ENCODE results near the gene CFAP299. TPM values are rescaled to one million over a fixed set of nuclear protein-coding genes. Genes with fewer than 3 reads are reported as not detected.
"Not testable (repeated sequence)": the region's sequence is repeated elsewhere in the genome, so short reads cannot be mapped to it uniquely, and the experiment has no call there.

Gene CFAP299
- total RNA-seq, 1 experiment from 2014 or later, result not detected

GRCh38 chr4:80340036-80340435 is 4.5 kb downstream of the CFAP299 start:
- Histone ChIP-seq H3K79me2 (ENCODE audit: insufficient read depth, low read length) (no peaks in the 10 kb centered on the region), H3K9me3 (ENCODE audit: control insufficient read depth in 1 of 2, insufficient read depth in 1 of 2, low read depth in 1 of 2, low read length in 2 of 2) (no peaks in the 10 kb centered on the region), H3K9ac (ENCODE audit: low read length) (no peak overlapping the region), H4K20me1 (ENCODE audit: insufficient read depth) (no peaks in the 10 kb centered on the region), H3K27me3 (ENCODE audit: insufficient read depth, low read length) (peaks cover 13% of the 10 kb centered on the region; the same call in 1 of the 2 replicates), H3K9me2 (ENCODE audit: insufficient read depth) (no peaks in the 10 kb centered on the region), H2AFZ (ENCODE audit: low read depth, low read length, poor library complexity, severe bottlenecking) (no peak overlapping the region), H3K27ac (ENCODE audit: low read depth, low read length) (no peak overlapping the region), H3K36me3 (ENCODE audit: control insufficient read depth in 1 of 2, insufficient read depth in 2 of 2, low read length in 2 of 2) (no peaks in the 10 kb centered on the region), H3K4me3 (replicated peaks in 1 of 2; ENCODE audit: low read depth in 1 of 2, low read length in 2 of 2) (no peak overlapping the region), H3K4me2 (ENCODE audit: low read length) (no peak overlapping the region), H3K4me1 (ENCODE audit: control insufficient read depth in 1 of 2, insufficient read depth in 2 of 2, low read length in 2 of 2) (peaks cover 0 to 14% of the 10 kb centered on the region in 2 experiments; a peak in 1 of 4 replicates)
- no peak for TF ChIP-seq ELF1 (IDR thresholded peaks at IDR 0.05; ENCODE audit: borderline replicate concordance, low read depth)
- TF ChIP-seq, protein P1, sequence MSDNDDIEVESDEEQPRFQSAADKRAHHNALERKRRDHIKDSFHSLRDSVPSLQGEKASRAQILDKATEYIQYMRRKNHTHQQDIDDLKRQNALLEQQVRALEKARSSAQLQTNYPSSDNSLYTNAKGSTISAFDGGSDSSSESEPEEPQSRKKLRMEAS (IDR thresholded peaks at IDR 0.05), result no peak
- intact Hi-C loops (cut with micrococcal nuclease), result no loop called here
- DNase-seq (ENCODE audit: low read depth, low spot score) (no peak), ATAC-seq (no peak)
- no TSS peak for BruUV-seq (replicated peaks)
- ChIA-PET POLR2A (no interaction called here), RAD21 (ENCODE audit: low non-redundant PET in 1 of 2, low total read pairs in 2 of 2, uncharacterized antibody in 2 of 2, unreplicated experiment in 2 of 2) (no interaction called here), CTCF (no interaction called here)

DNA sequence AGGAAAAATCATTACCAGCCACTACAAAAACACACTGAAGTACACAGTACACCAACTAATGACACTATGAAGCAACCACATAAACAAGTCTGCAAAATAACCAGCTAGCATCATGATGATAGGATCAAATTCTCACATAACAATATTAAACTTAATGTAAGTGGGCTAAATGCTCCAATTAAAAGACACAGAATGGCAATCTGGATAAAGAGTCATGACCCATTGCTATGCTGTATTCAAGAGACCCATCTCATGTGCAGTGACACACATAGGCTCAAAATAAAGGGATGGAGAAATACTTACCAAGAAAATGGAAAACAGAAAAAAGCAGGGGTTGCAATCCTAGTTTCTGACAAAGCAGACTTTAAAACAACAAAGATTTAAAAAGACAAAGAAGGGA is 7.2 kb downstream of the CFAP299 start:
- BruUV-seq (replicated peaks), result not testable (repeated sequence)

GRCh38 chr4:80343887-80344286 is 8.4 kb downstream of the CFAP299 start:
- no peak for ATAC-seq
- TF ChIP-seq CEBPB (IDR thresholded peaks at IDR 0.05; ENCODE audit: low read depth), result no peak
- no peak for TF ChIP-seq SP1 (IDR thresholded peaks at IDR 0.05; ENCODE audit: low read depth)
- no peak for TF ChIP-seq EGR1 (IDR thresholded peaks at IDR 0.05; ENCODE audit: low read depth)
- no peak for TF ChIP-seq EZH2phosphoT487 (IDR thresholded peaks at IDR 0.05; ENCODE audit: borderline replicate concordance)
- TF ChIP-seq JUND (IDR thresholded peaks at IDR 0.05), result no peak
- TF ChIP-seq ZNF274 (IDR thresholded peaks at IDR 0.05; ENCODE audit: low read depth, low read length), result no peak
- TF ChIP-seq, protein P2, sequence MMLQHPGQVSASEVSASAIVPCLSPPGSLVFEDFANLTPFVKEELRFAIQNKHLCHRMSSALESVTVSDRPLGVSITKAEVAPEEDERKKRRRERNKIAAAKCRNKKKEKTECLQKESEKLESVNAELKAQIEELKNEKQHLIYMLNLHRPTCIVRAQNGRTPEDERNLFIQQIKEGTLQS (IDR thresholded peaks at IDR 0.05), result no peak
- TF ChIP-seq SIN3A (IDR thresholded peaks at IDR 0.05; ENCODE audit: low read depth), result no peak
- no peak for TF ChIP-seq ZFX (IDR thresholded peaks at IDR 0.05)
- TF ChIP-seq POLR2A (IDR thresholded peaks at IDR 0.05; ENCODE audit: borderline replicate concordance, extremely low read depth, insufficient read depth, insufficient read length), result no peak
- TF ChIP-seq CBX3 (IDR thresholded peaks at IDR 0.05; ENCODE audit: low read depth), result no peak
- no peak for TF ChIP-seq POLR2AphosphoS5 (IDR thresholded peaks at IDR 0.05; ENCODE audit: low read depth, low read length)
- TF ChIP-seq TCF7L2 (IDR thresholded peaks at IDR 0.05; ENCODE audit: borderline replicate concordance, extremely low read depth, insufficient read depth, insufficient read length), result no peak
- TF ChIP-seq, protein P1 (IDR thresholded peaks at IDR 0.05), result no peak
- TF ChIP-seq YY1 (IDR thresholded peaks at IDR 0.05; ENCODE audit: extremely low read depth, insufficient replicate concordance, low read depth, low read length), result no peak

More for the DNA sequence above, 7.2 kb downstream of the CFAP299 start:
- ATAC-seq; H3K9ac ChIP-seq (ENCODE audit: low read length); H4K20me1 ChIP-seq (ENCODE audit: insufficient read depth); DNase-seq (ENCODE audit: low read depth, low spot score); H3K9me3 ChIP-seq (ENCODE audit: control insufficient read depth in 1 of 2, insufficient read depth in 1 of 2, low read depth in 1 of 2, low read length in 2 of 2); POLR2A ChIA-PET; H3K9me2 ChIP-seq (ENCODE audit: insufficient read depth); H3K4me2 ChIP-seq (ENCODE audit: low read length); intact Hi-C loops (cut with micrococcal nuclease); CTCF ChIA-PET; H2AFZ ChIP-seq (ENCODE audit: low read depth, low read length, poor library complexity, severe bottlenecking); H3K36me3 ChIP-seq (ENCODE audit: control insufficient read depth in 1 of 2, insufficient read depth in 2 of 2, low read length in 2 of 2); H3K79me2 ChIP-seq (ENCODE audit: insufficient read depth, low read length); H3K27ac ChIP-seq (ENCODE audit: low read depth, low read length); H3K4me3 ChIP-seq (replicated peaks in 1 of 2; ENCODE audit: low read depth in 1 of 2, low read length in 2 of 2); H3K4me1 ChIP-seq (ENCODE audit: control insufficient read depth in 1 of 2, insufficient read depth in 2 of 2, low read length in 2 of 2): not testable (repeated sequence)
- H3K27me3 ChIP-seq (ENCODE audit: insufficient read depth, low read length), result peaks cover 13% of the 10 kb centered on the region; the same call in 1 of the 2 replicates
- RAD21 ChIA-PET (ENCODE audit: low non-redundant PET in 1 of 2, low total read pairs in 2 of 2, uncharacterized antibody in 2 of 2, unreplicated experiment in 2 of 2), result interaction anchor here in 1 of 2 experiments (0.6 kb wide), 1 partner anchor 20 kb away, joined by 4 read pairs; no protein-coding TSS in a partner anchor

More at GRCh38 chr4:80343887-80344286, 8.4 kb downstream of the CFAP299 start:
- H3K4me3 ChIP-seq (replicated peaks in 1 of 2; ENCODE audit: low read depth in 1 of 2, low read length in 2 of 2), result no peak overlapping the region
- RAD21 ChIA-PET (ENCODE audit: low non-redundant PET in 1 of 2, low total read pairs in 2 of 2, uncharacterized antibody in 2 of 2, unreplicated experiment in 2 of 2), result interaction anchor here in 1 of 2 experiments (0.7 kb wide), 1 partner anchor 10 kb away, joined by 3 read pairs; no protein-coding TSS in a partner anchor
- H3K9me3 ChIP-seq (ENCODE audit: control insufficient read depth in 1 of 2, insufficient read depth in 1 of 2, low read depth in 1 of 2, low read length in 2 of 2), result no peaks in the 10 kb centered on the region
- H3K79me2 ChIP-seq (ENCODE audit: insufficient read depth, low read length), result no peaks in the 10 kb centered on the region
- H2AFZ ChIP-seq (ENCODE audit: low read depth, low read length, poor library complexity, severe bottlenecking), result no peak overlapping the region
- POLR2A ChIA-PET, result no interaction called here
- BruUV-seq (replicated peaks), result no TSS peak
- H3K36me3 ChIP-seq (ENCODE audit: control insufficient read depth in 1 of 2, insufficient read depth in 2 of 2, low read length in 2 of 2), result no peaks in the 10 kb centered on the region
- peaks cover 9% of the 10 kb centered on the region; the same call in 1 of the 2 replicates for H3K27me3 ChIP-seq (ENCODE audit: insufficient read depth, low read length)
- intact Hi-C loops (cut with micrococcal nuclease), result no loop called here
- no peaks in the 10 kb centered on the region for H4K20me1 ChIP-seq (ENCODE audit: insufficient read depth)
- CTCF ChIA-PET, result no interaction called here
- H3K4me2 ChIP-seq (ENCODE audit: low read length), result no peak overlapping the region
- H3K4me1 ChIP-seq (ENCODE audit: control insufficient read depth in 1 of 2, insufficient read depth in 2 of 2, low read length in 2 of 2), result no peaks in the 10 kb centered on the region
- DNase-seq (ENCODE audit: low read depth, low spot score), result no peak
- no peaks in the 10 kb centered on the region for H3K9me2 ChIP-seq (ENCODE audit: insufficient read depth)
- H3K27ac ChIP-seq (ENCODE audit: low read depth, low read length), result no peak overlapping the region
- H3K9ac ChIP-seq (ENCODE audit: low read length), result no peak overlapping the region

Measured in HCT116 (cell line).